Dermis blood vessel endothelial cell (primary cell): ENCODE results near the gene SCARF2. TPM values are rescaled to one million over a fixed set of nuclear protein-coding genes. Genes with fewer than 3 reads are reported as not detected.
A peak's percentile ranks its signal among the peaks of the same experiment; 100 is the strongest.

Source experiments
- DNase-seq: peaks from one replicate; pipeline ENCODE4 v3.0.0; 2010
- total RNA-seq: library from RNA; depleted of rRNA; stranded (reverse); fragments of >200 nt; gene quantifications from 2 replicates; pipeline ENCODE4 v1.2.3, GENCODE V29; 2014

SCARF2 gene
- total RNA-seq, 1 donor from 2014 or later, result 9.7 TPM

DNA sequence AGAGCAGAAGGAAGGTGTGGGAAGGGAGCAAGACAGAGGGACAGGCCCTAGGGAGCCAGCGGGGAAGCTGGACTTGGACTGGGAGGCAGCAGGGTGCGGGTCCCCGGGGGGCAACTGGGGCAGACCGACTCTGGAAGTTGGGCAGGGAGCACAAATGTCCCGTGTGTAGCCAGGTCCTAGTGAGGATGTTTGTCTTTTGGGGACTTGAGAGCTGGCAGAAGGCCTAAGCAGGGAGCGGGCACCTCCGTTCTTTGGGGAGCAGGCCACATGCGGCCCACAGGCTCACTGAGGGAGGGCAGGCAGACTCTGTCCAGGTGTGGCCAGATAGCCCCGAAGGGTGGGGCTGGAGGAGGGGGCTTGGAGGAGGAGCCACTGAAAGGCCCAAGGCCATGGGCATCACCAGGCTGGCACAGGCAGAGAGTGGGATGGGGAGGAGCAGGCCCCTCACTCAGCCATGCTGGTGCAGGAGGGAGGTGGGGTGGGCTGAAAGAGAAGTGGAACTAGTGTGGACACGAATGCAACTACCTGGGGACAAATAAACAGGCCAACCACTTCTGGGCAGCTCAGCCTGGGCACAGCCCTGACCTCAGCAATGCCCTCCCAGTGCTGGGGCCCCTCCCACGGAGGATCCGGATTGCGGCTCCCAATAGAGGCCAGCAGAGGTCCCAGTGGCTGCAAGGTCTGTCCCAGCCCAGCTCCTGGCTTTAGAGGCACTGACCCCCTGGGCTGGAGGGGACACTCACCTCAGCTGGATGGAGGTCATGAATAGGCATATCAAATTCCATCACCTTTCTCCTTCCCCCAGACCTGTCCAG, 1.3 kb upstream of the SCARF2 start:
- DNase-seq, result peak; percentile 34

DNA sequence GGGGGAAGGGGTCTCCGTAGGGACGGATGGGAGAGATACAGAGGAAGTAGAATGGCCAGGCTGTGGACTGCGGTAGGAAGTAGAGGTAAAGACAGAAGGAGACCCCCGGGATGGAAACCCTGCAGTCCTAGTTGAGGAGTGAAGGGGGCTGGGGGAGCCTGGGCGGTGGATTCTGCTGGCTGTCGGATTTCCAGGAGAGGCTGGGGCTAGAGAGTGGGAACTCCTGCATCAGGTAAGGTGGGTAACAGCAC, 727 bp upstream of the SCARF2 start:
- no peak for DNase-seq

GRCh38 chr22:20436768-20437612, 635 bp downstream of the SCARF2 start:
- DNase-seq, result peak; percentile 36

- peak; percentile 21 for DNase-seq
Measured at GRCh38 chr22:20436307-20436767, 1.3 kb downstream of the SCARF2 start.

DNA sequence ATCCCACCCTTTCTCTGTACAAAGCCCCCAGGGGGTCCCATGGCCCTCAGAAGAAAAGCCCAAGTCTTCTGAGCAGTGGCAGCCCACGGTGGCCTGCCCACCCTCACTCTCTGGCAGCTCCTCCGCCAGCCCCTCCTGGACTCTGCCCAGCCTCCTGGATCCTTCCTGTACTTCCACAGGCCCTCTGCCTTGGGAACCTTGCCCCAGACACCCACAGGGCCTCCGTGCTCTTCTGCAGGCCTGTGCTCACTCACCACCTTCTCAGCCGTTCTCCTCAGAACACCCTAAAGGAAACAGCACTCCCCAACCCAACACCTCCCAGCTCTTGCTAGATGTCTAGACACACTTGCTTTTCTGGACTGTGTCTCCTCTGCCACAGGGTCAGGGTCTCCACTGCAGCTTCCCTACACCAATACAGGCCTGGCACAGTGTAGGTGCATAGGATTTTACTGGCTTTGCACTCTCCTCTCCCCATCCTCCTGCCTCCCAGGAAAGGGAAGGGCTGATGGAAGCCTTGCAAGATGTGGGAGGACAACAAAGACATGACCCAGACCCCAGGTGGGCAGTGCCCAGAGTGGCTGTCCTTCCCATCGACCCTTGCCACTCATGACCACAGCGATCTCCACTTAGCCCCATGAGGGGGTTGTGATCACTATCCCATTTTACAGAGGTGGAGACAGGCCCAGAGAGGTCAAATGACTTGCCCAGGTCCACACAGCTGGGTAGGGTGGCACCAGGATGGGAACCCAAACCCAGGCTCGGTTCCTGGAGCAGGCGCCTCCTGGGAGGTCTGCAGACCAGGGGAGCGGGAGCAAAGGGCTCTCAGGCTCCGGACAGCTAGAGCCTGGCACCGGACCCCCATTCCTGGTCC, 2.0 kb downstream of the SCARF2 start:
- no peak for DNase-seq

GRCh38 chr22:20434773-20435172, 2.9 kb downstream of the SCARF2 start:
- no peak for DNase-seq

DNA sequence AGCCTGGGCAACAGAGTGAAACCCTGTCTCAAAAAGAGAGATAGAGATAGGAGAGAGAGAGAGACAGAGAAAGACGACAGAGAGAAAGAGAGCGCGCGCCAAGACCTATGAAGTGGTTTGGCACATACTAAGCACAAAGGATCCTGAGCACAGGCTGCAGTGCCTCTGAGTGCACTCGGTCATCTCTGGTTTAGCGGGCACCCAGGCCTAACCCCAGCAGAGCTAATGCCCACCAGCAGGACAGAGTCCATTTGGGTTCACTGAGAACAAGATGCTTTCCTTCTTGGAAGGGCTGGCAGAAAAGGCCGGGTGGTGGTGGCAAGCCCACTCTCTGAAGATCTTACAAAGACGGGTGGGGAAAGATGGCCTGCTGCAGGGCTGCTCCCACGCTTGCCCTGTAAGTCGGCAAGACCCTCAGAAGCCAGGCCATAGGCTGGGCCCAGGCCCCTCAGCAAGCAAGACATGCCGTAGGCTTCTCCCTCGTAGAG, 3.3 kb downstream of the SCARF2 start:
- DNase-seq, result no peak

- no peak for DNase-seq
Measured at GRCh38 chr22:20433686-20434241, 3.9 kb downstream of the SCARF2 start.

- DNase-seq, result no peak
Measured at GRCh38 chr22:20433191-20433590, 4.4 kb downstream of the SCARF2 start.

- DNase-seq, result no peak
Measured at GRCh38 chr22:20432244-20432686, 5.4 kb downstream of the SCARF2 start.

- DNase-seq, result no peak
Measured at GRCh38 chr22:20431511-20432192, 6.0 kb downstream of the SCARF2 start.

- peak; percentile 79 for DNase-seq
Measured at GRCh38 chr22:20430720-20431510, 6.7 kb downstream of the SCARF2 start.

GRCh38 chr22:20430101-20430719, 7.4 kb downstream of the SCARF2 start:
- DNase-seq, result no peak

GRCh38 chr22:20429254-20430100, 8.1 kb downstream of the SCARF2 start:
- DNase-seq, result no peak

DNA sequence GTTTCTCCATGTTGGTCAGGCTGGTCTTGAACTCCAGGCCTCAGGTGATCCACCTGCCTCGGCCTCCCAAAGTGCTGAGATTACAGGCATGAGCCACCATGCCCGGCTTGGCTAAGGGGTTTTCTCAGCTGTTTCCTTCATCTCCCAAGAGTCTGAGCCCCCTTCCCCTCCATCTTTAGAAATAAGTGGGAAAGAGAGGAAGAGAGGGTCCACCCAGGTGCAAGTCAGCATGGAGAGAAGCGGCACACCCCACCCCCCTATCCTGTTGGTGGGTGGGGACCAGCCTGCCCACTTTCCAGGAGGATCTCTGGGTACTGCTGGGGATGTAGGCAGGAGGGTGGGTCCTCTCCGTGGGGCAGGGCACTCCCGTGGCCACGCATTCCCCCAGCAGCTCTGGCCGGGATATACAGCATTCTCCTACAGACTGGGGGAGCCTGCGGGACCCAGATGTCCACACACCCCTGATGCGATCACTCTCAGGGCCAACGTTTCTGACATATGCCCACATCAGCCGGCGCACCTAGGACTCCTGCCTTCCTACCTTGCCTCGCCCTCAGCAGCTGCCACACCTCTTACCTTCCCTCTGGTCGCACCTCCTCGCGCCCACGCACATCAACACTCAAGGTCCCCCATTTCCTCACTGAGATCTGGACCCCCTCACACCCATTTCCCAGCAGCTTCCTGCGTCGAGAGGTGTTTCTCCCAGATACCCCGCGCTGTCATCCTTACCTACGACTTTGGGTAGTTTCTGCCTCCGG, 8.9 kb downstream of the SCARF2 start:
- no peak for DNase-seq

DNA sequence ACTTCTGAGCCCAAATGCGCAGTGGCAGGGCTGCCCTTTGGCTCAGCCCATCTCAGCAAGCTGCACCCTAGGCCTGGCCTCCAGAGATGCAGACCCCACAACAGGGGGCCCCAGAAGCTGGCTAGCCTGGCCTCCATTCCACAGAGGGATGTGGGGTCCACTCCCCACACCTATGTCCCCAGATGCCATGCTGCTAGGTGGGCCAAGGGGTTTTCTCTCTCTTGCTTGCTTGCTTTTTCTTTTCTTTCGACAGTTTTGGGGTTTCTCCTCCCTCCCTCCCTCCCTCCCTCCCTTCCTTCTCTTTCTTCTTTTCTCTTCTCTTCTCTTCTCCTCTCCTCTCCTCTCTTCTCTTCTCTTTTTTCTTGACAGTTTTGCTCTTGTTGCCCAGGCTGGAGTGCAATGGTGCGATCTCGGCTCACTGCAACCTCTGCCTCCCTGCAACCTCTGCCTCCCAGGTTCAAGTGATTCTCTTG, 9.6 kb downstream of the SCARF2 start:
- DNase-seq, result no peak

DNA sequence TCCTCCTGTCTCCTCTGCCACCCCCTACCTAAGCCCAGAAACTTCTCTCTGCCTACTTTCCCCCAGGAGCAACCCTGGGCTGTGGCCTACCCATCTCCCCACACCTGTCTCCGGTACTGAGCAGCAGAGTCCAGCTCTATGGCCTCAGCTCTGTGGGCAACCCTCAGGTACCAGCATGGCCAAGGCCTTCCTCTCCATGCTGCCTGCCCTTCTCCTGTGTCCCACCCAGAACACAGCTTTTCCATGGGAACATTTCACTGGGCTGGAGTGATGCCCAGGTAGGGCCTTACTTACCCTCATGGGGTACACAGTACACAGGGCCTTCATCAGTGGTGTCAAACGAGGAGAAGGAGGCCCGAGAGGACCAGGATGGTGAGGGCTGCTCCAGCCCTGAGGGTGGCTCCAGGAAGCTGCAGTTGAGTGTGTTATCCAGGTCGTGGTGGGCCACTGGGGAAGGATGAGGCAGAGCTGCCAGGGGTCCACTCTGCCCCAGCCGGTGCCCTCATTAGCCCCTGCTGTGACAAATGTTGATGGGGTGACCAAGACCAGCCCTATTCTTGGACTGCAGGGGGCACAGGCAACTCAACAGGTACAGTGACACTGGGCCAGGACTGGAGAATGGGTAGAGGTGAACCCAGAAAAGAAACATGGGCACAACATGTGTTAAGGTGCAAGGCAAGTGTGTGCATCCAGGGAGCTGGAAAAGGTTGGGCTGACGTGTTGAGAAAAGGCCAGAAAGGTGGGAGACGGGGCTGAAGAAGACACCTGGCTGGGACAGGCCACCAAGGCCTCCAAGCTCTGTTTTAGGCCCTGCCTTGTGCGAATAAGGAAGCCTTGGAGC, 10.3 kb downstream of the SCARF2 start:
- DNase-seq, result no peak

GRCh38 chr22:20426259-20426615, 11.4 kb downstream of the SCARF2 start:
- DNase-seq, result no peak
